Measurements from ENCODE around the gene CNOT2.

CNOT2 gene

GRCh38 chr12:70306676-70307075, 63.4 kb downstream of the CNOT2 start:
- no peak for DNase-seq

- no peak for DNase-seq
Observed at GRCh38 chr12:70307868-70308267, 64.6 kb downstream of the CNOT2 start.

DNA sequence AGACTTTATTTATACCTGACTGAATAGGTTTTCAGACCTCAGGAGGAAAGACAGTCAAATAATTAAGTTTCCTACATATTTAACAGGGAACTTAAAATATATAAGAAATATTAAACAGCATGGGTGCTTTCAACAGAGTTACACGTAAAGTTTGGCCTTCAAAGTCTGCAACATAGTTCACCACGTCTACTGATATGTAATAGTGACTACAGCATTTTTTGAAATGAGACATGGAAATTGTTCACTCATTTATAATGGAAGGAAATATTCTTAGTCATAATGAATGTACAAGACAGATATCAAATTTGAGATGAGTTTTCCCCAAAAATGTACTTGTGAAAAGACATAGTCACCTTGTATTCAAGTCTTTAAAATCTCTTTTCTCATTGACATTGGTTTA, 66.1 kb downstream of the CNOT2 start:
- no peak for DNase-seq

DNA sequence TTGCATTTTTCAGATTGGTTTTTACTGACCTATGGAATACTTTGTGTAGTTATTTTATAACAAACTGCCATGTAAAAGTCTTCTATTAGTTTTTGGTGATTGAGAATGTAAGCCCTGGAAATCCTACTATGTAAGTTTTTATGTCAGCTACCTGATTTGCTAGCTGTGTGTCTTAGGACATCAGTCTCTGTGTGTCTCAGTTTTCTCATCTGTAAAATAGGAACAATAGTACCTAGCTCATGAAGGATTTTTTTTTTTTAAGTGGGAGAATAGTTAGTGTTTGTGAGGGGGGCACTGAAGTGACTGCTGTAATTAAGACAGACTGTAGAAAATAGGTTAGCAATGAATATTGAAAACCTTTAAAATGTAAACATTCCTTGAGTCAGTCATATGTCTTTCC, 70.9 kb downstream of the CNOT2 start:
- DNase-seq: no peak

- peak; percentile 76 for DNase-seq
Observed at GRCh38 chr12:70317781-70318180, 74.5 kb downstream of the CNOT2 start.

DNA sequence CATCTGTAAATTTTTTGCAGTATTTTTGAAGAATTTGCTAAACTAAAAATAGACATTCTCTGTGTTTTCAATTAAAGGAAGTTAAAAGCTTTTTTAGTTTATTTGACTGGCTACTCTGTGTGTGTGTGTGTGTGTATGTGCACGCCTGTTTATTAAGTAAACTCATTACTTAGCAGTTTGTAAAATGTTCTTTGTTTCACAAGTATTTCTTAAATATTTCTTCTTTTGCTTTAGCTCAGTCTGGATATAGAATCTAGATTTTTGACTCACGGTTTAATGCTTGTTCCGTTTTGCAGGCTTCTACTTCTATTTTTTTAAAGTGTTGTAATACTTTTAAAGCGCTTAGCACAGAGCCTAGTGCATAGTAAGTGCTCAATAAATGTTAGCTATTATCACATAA, 76.4 kb downstream of the CNOT2 start:
- DNase-seq: peak; percentile 84

DNA sequence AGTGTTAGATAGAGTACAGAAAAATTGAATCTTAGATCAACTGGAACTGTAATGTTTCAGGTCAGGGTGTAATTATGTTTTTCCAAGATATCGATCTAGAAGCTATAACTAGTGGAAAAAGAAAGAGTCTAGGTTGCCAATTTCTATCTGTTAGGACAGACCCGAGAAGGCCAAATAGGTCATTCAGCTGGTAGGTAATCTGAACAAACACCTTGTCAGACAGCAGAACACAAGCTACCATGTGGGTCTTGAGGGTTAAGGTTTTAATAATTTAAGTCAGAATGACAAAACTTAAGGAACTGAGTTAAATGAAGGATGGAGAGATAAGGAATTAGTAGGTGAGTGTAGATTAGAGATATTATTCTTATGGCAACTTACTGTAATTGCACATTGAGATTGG, 78.0 kb downstream of the CNOT2 start:
- DNase-seq: no peak

DNA sequence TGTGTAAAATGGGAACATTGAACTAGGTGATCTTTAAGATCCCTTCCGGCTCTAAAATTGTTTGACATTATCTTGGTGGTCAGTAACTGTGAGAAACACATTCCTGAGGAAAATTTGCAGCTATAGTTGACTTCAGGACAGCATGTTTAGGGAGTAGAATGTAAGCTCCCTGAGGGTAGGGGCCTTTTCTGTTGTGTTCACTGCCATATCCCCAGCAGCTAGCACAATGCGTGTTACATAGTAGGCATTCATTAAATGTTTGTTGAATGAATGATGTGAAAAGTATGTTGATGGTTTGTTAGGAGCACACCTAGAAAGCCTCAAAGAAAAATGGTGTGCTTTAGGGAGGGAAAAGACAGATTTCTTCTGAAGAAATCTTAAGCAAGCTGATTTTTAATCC, 84.3 kb downstream of the CNOT2 start:
- DNase-seq: no peak

- DNase-seq: no peak
Observed at GRCh38 chr12:70329728-70330127, 86.5 kb downstream of the CNOT2 start.

DNA sequence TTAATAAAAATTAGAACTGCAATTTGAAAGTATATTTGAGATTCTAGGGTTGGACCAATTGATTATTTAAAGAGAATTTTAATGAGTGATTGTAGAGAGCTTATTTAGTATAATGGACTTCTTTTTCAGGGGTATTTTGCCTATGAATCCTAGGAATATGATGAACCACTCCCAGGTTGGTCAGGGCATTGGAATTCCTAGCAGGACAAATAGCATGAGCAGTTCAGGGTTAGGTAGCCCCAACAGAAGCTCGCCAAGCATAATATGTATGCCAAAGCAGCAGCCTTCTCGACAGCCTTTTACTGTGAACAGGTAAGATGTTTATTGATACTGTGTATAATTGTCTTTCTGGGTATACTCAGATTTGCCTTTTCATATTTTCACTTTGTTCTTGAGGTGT, 86.9 kb downstream of the CNOT2 start:
- DNase-seq: no peak

- DNase-seq: no peak
Observed at GRCh38 chr12:70332236-70332635, 89.0 kb downstream of the CNOT2 start.

DNA sequence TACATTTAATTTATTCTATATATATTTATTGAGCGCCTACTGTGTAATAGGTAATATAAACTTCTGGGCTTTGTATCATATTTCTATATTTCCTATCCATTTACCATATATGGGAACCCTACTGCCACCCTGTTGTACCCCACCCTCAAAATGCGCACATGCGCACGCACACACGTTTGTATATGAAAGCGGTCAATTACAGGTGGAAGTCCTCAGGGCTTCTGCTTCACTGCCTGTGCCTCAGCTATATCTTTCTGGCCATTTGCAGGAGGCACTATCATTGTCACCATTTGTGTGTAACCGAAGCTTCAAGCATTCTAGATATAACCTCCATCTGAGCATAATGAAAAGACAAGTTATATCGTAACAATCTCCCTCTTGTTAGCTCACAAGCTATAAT, 91.5 kb downstream of the CNOT2 start:
- DNase-seq: no peak

- no peak for DNase-seq
Observed at GRCh38 chr12:70338531-70338930, 95.3 kb downstream of the CNOT2 start.

DNA sequence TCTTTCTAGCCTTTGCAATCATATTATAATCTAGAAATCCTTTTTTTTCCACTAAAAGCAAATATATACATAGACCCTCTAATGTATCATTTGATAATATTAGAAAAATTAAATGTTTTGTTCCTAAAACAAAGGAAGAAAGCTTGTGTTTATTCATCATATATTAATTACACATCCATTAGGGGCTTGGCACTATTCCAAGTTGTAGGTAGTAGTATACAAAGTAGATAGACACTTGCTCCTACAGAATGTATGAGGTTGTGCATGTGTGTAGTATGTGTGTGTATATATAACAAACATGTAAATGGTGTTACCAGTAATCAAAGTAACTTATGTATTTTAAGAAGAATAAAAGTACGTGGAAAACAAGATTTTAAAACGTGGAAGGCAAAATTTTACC, 107.8 kb downstream of the CNOT2 start:
- no peak for DNase-seq

DNA sequence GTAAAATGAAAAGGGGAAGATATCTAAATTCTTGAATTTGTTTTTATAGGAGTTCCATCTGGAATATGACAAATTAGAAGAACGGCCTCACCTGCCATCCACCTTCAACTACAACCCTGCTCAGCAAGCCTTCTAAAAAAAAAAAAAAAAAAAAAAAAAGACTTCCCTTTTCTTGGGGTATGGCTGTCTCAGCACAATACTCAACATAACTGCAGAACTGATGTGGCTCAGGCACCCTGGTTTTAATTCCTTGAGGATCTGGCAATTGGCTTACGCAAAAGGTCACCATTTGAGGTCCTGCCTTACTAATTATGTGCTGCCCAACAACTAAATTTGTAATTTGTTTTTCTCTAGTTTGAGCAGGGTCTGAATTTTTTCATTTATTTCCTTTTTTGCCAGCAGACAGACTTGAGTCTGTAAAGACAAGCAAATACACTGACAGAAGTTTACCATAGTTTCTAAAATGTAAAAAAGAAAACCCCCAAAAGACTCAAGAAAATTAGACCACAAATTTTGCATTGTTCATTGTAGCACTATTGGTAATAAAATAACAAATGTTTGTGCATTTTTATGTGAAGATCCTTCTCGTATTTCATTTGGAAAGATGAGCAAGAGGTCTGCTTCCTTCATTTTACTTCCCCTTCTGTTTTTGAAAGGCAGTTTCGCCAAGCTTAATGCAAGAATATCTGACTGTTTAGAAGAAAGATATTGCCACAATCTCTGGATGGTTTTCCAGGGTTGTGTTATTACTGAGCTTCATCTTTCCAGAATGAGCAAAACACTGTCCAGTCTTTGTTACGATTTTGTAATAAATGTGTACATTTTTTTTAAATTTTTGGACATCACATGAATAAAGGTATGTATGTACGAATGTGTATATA, 110.8 kb downstream of the CNOT2 start:
- DNase-seq: peak; percentile 85

DNA sequence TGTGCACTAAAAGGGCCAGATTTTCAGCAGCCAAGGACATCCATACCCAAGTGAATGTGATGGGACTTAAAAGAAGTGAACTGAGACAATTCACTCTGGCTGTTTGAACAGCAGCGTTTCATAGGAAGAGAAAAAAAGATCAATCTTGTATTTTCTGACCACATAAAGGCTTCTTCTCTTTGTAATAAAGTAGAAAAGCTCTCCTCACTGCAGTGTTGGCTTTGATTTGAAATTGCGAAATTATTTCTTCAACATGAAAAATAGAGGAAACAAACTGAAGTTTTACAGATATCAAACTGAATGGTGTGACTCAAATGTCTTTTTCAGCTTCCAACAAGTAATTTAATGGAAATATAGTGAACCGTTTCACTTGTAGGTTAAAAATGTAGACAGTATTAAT, 111.6 kb downstream of the CNOT2 start:
- DNase-seq: peak; percentile 61

GRCh38 chr12:70355972-70356371, 112.7 kb downstream of the CNOT2 start:
- no peak for DNase-seq

GRCh38 chr12:70359458-70360197, 116.4 kb downstream of the CNOT2 start:
- no peak for DNase-seq

- DNase-seq: no peak
Observed at GRCh38 chr12:70360218-70360617, 117.0 kb downstream of the CNOT2 start.

GRCh38 chr12:70364695-70365397, 121.6 kb downstream of the CNOT2 start:
- DNase-seq: no peak

GRCh38 chr12:70365398-70365647, 122.1 kb downstream of the CNOT2 start:
- no peak for DNase-seq

DNA sequence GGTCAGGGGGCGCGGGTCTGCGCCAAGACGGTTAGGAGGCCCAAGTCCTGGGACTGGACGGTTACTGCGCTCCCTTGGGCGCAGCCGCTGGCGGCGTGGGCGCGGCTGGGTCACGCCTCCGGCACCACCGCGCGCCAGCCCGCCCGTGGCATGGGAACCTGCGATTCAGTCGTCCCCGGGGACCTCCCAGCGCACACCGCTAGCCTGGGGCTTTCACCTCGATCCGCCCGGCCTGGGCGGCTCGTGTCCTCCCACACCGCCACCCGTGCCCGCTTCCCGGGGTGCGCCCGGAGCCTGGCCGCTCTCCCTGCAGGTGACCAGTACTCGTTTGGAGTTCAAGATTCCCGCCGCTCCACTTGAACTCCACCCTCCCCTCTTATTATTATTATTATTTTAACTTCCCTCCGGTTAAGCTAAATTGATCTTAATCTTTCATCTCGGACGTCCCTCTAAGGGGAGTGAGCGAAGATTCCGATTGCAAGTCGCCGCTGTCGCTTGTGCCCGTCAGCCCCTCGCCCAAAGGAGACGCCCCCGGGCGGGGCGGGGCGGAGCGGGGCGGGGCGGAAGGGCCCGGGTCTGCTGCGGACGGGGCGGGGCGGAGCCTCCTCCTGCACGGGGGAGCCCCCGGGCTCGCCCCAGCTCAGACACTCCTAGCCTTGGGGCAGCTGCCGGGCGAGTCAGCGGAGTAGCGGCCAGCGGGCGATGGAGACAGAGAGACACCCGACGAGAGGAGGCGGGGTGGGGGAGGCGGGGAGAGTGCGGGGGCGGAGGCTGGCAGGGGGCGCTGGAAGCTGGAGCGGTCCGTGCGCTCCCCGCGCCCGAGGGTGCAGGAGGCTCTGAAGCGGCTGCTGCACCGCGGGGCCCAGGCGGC, 122.7 kb downstream of the CNOT2 start, which contains the start of gene KCNMB4:
Gene KCNMB4, plus strand, starts transcription at position 643 of the 871 bp plus-strand sequence. CDS start 445 bp downstream, outside the sequence.
- DNase-seq: peak; percentile 35

All from inflammatory macrophage treated with lipopolysaccharide for 4 hours (primary cell).